GM19397 (cell line): ENCODE data around the gene GIMAP5.
A peak's percentile ranks its signal among the peaks of the same experiment; 100 is the strongest.

Source experiments
- ATAC-seq: cut with Tn5 transposase; IDR thresholded peaks from one replicate; pipeline ENCODE4 v1.9.1; 2021; ENCODE audit warnings: mild to moderate bottlenecking, moderate library complexity; ENCODE audit not compliant: unreplicated experiment

GIMAP5 gene

GRCh38 chr7:150737265-150738055, at the start of gene GIMAP5:
Gene GIMAP5, plus strand, starts transcription at chr7:150737418. Its CDS starts 3,467 bp downstream, at chr7:150740885.
- peak; percentile 64 for ATAC-seq

- no peak for ATAC-seq
Observed at GRCh38 chr7:150688630-150689029, 48.6 kb upstream of the GIMAP5 start.

- no peak for ATAC-seq
Observed at GRCh38 chr7:150695654-150696053, 41.6 kb upstream of the GIMAP5 start.

- ATAC-seq, result no peak
Observed at GRCh38 chr7:150703209-150703608, 34.0 kb upstream of the GIMAP5 start.

- no peak for ATAC-seq
Observed at GRCh38 chr7:150715293-150715692, 21.9 kb upstream of the GIMAP5 start.

- ATAC-seq, result no peak
Observed at GRCh38 chr7:150715738-150716137, 21.5 kb upstream of the GIMAP5 start.

- no peak for ATAC-seq
Observed at GRCh38 chr7:150716368-150716767, 20.9 kb upstream of the GIMAP5 start, which contains the start of gene GIMAP1. Gene GIMAP1, plus strand, starts transcription at chr7:150716613. Its CDS starts 2,435 bp downstream, at chr7:150719048.

- ATAC-seq, result no peak
Observed at GRCh38 chr7:150716939-150717338, 20.3 kb upstream of the GIMAP5 start.

- no peak for ATAC-seq
Observed at GRCh38 chr7:150717814-150718420, 19.3 kb upstream of the GIMAP5 start.

- no peak for ATAC-seq
Observed at GRCh38 chr7:150719436-150719835, 17.8 kb upstream of the GIMAP5 start.

- ATAC-seq, result no peak
Observed at GRCh38 chr7:150719960-150720891, 17.0 kb upstream of the GIMAP5 start.

- ATAC-seq, result no peak
Observed at GRCh38 chr7:150721970-150722373, 15.2 kb upstream of the GIMAP5 start.

GRCh38 chr7:150722431-150722931, 14.7 kb upstream of the GIMAP5 start:
- no peak for ATAC-seq

- ATAC-seq, result no peak
Observed at GRCh38 chr7:150723467-150723866, 13.8 kb upstream of the GIMAP5 start.

GRCh38 chr7:150727381-150727780, 9.8 kb upstream of the GIMAP5 start:
- no peak for ATAC-seq

- no peak for ATAC-seq
Observed at GRCh38 chr7:150728011-150728410, 9.2 kb upstream of the GIMAP5 start.

- no peak for ATAC-seq
Observed at GRCh38 chr7:150728609-150729008, 8.6 kb upstream of the GIMAP5 start.

- no peak for ATAC-seq
Observed at GRCh38 chr7:150731916-150732315, 5.3 kb upstream of the GIMAP5 start.

- ATAC-seq, result no peak
Observed at GRCh38 chr7:150732786-150733481, 4.3 kb upstream of the GIMAP5 start.

GRCh38 chr7:150733482-150734095, 3.6 kb upstream of the GIMAP5 start:
- no peak for ATAC-seq
